ENCODE measurements around the gene LRTM1.

Gene LRTM1

GRCh38 chr3:54873059-54874010, 54.5 kb downstream of the LRTM1 start:
- no peaks in the 10 kb centered on the region for H3K9me3 ChIP-seq (ENCODE audit: control insufficient read depth, insufficient read depth, low read length)
- no peak overlapping the region for H3K9ac ChIP-seq (ENCODE audit: low read depth, low read length)

GRCh38 chr3:54871867-54872266, 56.0 kb downstream of the LRTM1 start:
- no peaks in the 10 kb centered on the region for H3K36me3 ChIP-seq (ENCODE audit: insufficient read depth, low read length)
- H3K4me1 ChIP-seq (ENCODE audit: insufficient read depth, low read length): peaks cover 10% of the 10 kb centered on the region; the same call in 1 of the 2 replicates
- no peak overlapping the region for H3K9ac ChIP-seq (ENCODE audit: low read depth, low read length)
- H3K9me3 ChIP-seq (ENCODE audit: control insufficient read depth, insufficient read depth, low read length): no peaks in the 10 kb centered on the region

More at GRCh38 chr3:54873059-54874010, 54.5 kb downstream of the LRTM1 start:
- Histone ChIP-seq H3K4me1 (ENCODE audit: insufficient read depth, low read length) (peaks cover 13% of the 10 kb centered on the region; the same call in 1 of the 2 replicates), H3K36me3 (ENCODE audit: insufficient read depth, low read length) (no peaks in the 10 kb centered on the region)

GRCh38 chr3:54870423-54870822, 57.4 kb downstream of the LRTM1 start:
- H3K9me3 ChIP-seq (ENCODE audit: control insufficient read depth, insufficient read depth, low read length): no peaks in the 10 kb centered on the region
- no peak overlapping the region for H3K9ac ChIP-seq (ENCODE audit: low read depth, low read length)
- no peaks in the 10 kb centered on the region for H3K36me3 ChIP-seq (ENCODE audit: insufficient read depth, low read length)
- H3K4me1 ChIP-seq (ENCODE audit: insufficient read depth, low read length): peaks cover 10% of the 10 kb centered on the region; the same call in 1 of the 2 replicates

Measured in ES-I3 (cell line).